ENCODE measurements around the gene BIRC6. TPM values are rescaled to one million over a fixed set of nuclear protein-coding genes. Genes with fewer than 3 reads are reported as not detected.

BIRC6 gene
- total RNA-seq, 1 experiment from 2014 or later: 96.7 TPM

- POLR2A ChIA-PET: interaction anchor here (0.7 kb wide), 1 partner anchor 603 kb away, joined by 3 read pairs; no protein-coding TSS in a partner anchor
- H3K4me3 ChIP-seq (ENCODE audit: low read depth, low read length): no peak overlapping the region
- TF ChIP-seq, protein P1, sequence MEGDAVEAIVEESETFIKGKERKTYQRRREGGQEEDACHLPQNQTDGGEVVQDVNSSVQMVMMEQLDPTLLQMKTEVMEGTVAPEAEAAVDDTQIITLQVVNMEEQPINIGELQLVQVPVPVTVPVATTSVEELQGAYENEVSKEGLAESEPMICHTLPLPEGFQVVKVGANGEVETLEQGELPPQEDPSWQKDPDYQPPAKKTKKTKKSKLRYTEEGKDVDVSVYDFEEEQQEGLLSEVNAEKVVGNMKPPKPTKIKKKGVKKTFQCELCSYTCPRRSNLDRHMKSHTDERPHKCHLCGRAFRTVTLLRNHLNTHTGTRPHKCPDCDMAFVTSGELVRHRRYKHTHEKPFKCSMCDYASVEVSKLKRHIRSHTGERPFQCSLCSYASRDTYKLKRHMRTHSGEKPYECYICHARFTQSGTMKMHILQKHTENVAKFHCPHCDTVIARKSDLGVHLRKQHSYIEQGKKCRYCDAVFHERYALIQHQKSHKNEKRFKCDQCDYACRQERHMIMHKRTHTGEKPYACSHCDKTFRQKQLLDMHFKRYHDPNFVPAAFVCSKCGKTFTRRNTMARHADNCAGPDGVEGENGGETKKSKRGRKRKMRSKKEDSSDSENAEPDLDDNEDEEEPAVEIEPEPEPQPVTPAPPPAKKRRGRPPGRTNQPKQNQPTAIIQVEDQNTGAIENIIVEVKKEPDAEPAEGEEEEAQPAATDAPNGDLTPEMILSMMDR (IDR thresholded peaks at IDR 0.05; ENCODE audit: insufficient read depth in 1 of 2, low read depth in 1 of 2, low read length in 1 of 2, severe bottlenecking in 1 of 2, unreplicated experiment in 1 of 2): no peak
- H3K9me3 ChIP-seq: no peaks in the 10 kb centered on the region
- H3K4me1 ChIP-seq: no peaks in the 10 kb centered on the region
- no peak for DNase-seq
- peaks cover 18% of the 10 kb centered on the region for H3K36me3 Mint-ChIP-seq (ENCODE audit: insufficient read depth, unreplicated experiment)
- H3K4me3 Mint-ChIP-seq (ENCODE audit: unreplicated experiment): no peak overlapping the region
- no peaks in the 10 kb centered on the region for H3K9me3 Mint-ChIP-seq (ENCODE audit: unreplicated experiment)
- H3K4me1 Mint-ChIP-seq (ENCODE audit: low read depth, unreplicated experiment): no peaks in the 10 kb centered on the region
- no peak overlapping the region for H3K27ac Mint-ChIP-seq (ENCODE audit: unreplicated experiment)
- intact Hi-C loops (cut with micrococcal nuclease; ENCODE audit: unreplicated experiment): no loop called here
- no peaks in the 10 kb centered on the region for H3K27me3 ChIP-seq (replicated peaks; ENCODE audit: control insufficient read depth, insufficient read depth, low read length)
- BruUV-seq (replicated peaks): no TSS peak
- no peaks in the 10 kb centered on the region; the same call in 1 of the 2 replicates for H3K36me3 ChIP-seq (ENCODE audit: control insufficient read depth, insufficient read depth, low read length)
- H3K27me3 Mint-ChIP-seq (ENCODE audit: insufficient read depth, unreplicated experiment): no peaks in the 10 kb centered on the region
- CTCF ChIA-PET: no interaction called here
Observed at GRCh38 chr2:32668254-32668653, 311.4 kb downstream of the BIRC6 start.

Small RNA genes lying within 50 kb of the gene (microRNA-seq; reads per million reads assigned to microRNA genes)
- gene MIR4765 (not detected), gene MIR558 (not detected)

Other genes with a start within 250 kb of the BIRC6 start
- gene SLC30A6, start 191.2 kb upstream of the BIRC6 start, total RNA-seq (2022): 32.9 and 35.0 TPM in 2 replicates
- gene NLRC4, start 92.1 kb upstream of the BIRC6 start, total RNA-seq (2022): not detected in 2 replicates
- 46.4 and 60.2 TPM in 2 replicates for gene YIPF4, start 79.1 kb upstream of the BIRC6 start, total RNA-seq (2022)

Measured in Caco-2 (cell line).